Kidney (tissue), 14 donors: Measurements from ENCODE around the gene ITM2A. TPM values are rescaled to one million over a fixed set of nuclear protein-coding genes. Genes with fewer than 3 reads are reported as not detected.
A peak's percentile ranks its signal among the peaks of the same experiment; 100 is the strongest.

Experiments
- DNase-seq, 5 donors: peaks; one replicate each; pipeline ENCODE4 v3.0.0-alpha.2; 2013 to 2020
- FAIRE-seq: peaks from 2 replicates; lab custom pipeline; 2012; peaks lifted over from hg19 to GRCh38; lab: Jason Lieb, UNC
- H3K27ac ChIP-seq, 2 donors: one replicate each; pipeline ENCODE4 v1.7.0; 2013; ENCODE audit warnings: low read depth in 2 of 2, low read length in 2 of 2, inconsistent platforms in 1 of 2
- H3K27me3 ChIP-seq: one replicate; pipeline ENCODE4 v1.7.1; 2013; ENCODE audit warnings: low read length, inconsistent platforms; ENCODE audit not compliant: control insufficient read depth, insufficient read depth
- H3K36me3 ChIP-seq, 3 donors: one replicate each; pipeline versions ENCODE4 v1.7.0 to v1.7.1; 2013; ENCODE audit warnings: low read length in 3 of 3, control low read depth in 1 of 3, inconsistent platforms in 1 of 3; ENCODE audit not compliant: insufficient read depth in 3 of 3, control insufficient read depth in 2 of 3
- H3K4me1 ChIP-seq, 3 donors: one replicate each; pipeline versions ENCODE4 v1.7.0 to v1.7.1; 2013; ENCODE audit warnings: low read length in 3 of 3, inconsistent platforms in 1 of 3, low read depth in 1 of 3; ENCODE audit not compliant: control insufficient read depth in 2 of 3, insufficient read depth in 2 of 3
- H3K4me3 ChIP-seq, 3 donors: one replicate each; pipeline versions ENCODE4 v1.7.0 to v1.8.1; 2013; ENCODE audit warnings: low read length in 3 of 3, control low read depth in 1 of 3, inconsistent platforms in 1 of 3
- H3K9ac ChIP-seq, 3 donors: one replicate each; pipeline versions ENCODE4 v1.7.0 to v1.7.1; 2013; ENCODE audit warnings: low read length in 3 of 3, control low read depth in 1 of 3, inconsistent platforms in 1 of 3
- H3K9me3 ChIP-seq, 3 donors: one replicate each; pipeline versions ENCODE4 v1.7.0 to v1.7.1; 2013; ENCODE audit warnings: low read length in 3 of 3, control low read depth in 1 of 3, inconsistent platforms in 1 of 3; ENCODE audit not compliant: control insufficient read depth in 2 of 3, insufficient read depth in 1 of 3
- CTCF ChIP-seq: IDR thresholded peaks from 3 replicates; pipeline ENCODE4 v1.5.1; 2012; ENCODE audit warnings: mild to moderate bottlenecking, moderate library complexity, borderline replicate concordance; ENCODE audit not compliant: insufficient read depth; ENCODE audit errors: extremely low read depth
- intact Hi-C: fragments of 100-400 bp; cut with DNase I; formaldehyde crosslinking; loops from one replicate; pipeline ENCODE4 v1.11.1; 2022
- polyA plus RNA-seq: library from polyadenylated mRNA; stranded (reverse); fragments of 350-450 nt; fragmentation: Illumina TruSeq; extraction: RNeasy Lipid Tissue Mini Kit (QIAGEN cat#74804); gene quantifications from one replicate; pipeline ENCODE4 v1.2.3, GENCODE V29; 2014; ENCODE audit warnings: low read depth, low replicate concordance; ENCODE audit not compliant: insufficient read depth
- total RNA-seq: library from RNA; stranded (reverse); fragmentation: NEBNext Ultra II Directional; extraction: Animal tissue kit (Norgen Biotek cat#: 25700); gene quantifications from one replicate; pipeline ENCODE4 v1.2.1, GENCODE V29; 2021
- donor health status: control.
- donor health status: control.
- donor health status: control.
- donor health status: control.
- donor health status: control.
- donor health status: DM: yes; HTN: yes; CAD: no.
- donor health status: Normal renal cell carcinoma (clear cell type).

ITM2A gene
- total and polyA plus RNA-seq, 2 donors from 2014 or later: 28.8 to 60.6 TPM

DNA sequence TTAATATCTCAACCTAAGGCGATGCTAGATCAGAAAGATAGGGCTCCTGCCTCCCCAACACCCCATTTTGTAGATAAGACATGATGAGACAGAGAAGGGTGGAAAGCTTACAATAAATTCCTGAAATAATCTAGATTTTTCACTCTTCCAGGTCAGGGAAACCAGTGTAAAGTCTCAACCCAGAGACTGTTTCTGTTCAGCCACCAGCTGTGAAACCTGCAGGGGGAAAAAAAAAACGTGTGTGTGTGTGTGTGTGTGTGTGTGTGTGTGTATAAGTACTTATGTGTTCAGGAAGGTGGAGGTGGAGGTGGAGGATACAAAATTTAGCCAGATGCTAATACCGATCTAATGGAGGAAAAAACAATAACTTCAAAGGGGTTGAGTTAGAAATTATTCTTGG is 773 bp upstream of the ITM2A start:
- DNase-seq (no peak), FAIRE-seq (no peak)
- Histone ChIP-seq H3K36me3 (no peaks in the 10 kb centered on the region), H3K27ac (no peak overlapping the region), H3K4me3 (peak overlapping the region in 1 of 3 donors; percentile 64), H3K9ac (no peak overlapping the region), H3K4me1 (no peaks in the 10 kb centered on the region), H3K27me3 (no peaks in the 10 kb centered on the region), H3K9me3 (no peaks in the 10 kb centered on the region)
- no peak for TF ChIP-seq CTCF
- intact Hi-C loops: no loop called here

DNA sequence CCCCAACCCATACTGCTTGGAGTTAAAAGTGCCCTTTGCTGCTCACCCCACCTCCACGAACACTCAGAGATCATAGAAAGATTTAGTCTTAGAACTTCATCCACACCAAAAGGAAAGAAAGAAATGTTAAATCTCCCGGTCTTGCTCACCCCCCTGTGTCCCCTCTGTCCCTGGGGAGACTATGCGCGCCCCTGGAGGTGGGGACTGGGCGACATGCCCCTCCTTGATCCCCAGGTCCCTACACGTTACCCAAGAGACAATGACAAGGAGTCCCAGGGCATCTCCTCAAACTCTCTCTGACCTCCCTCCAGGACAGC is 620 bp downstream of the ITM2A start:
- H3K27me3 ChIP-seq: no peaks in the 10 kb centered on the region
- H3K9ac ChIP-seq: peak overlapping the region in 1 of 3 donors; percentile 42

GRCh38 chrX:79365591-79365990 is 1.5 kb downstream of the ITM2A start:
- DNase-seq (no peak), FAIRE-seq (peak; percentile 47)
- no peaks in the 10 kb centered on the region for H3K36me3 ChIP-seq
- no peak for TF ChIP-seq CTCF
- intact Hi-C loops: no loop called here
- peak overlapping the region in 1 of 3 donors; percentile 6 for H3K4me3 ChIP-seq
- no peaks in the 10 kb centered on the region for H3K9me3 ChIP-seq
- no peak overlapping the region for H3K27ac ChIP-seq
- no peak overlapping the region for H3K9ac ChIP-seq
- no peaks in the 10 kb centered on the region for H3K4me1 ChIP-seq
- H3K27me3 ChIP-seq: no peaks in the 10 kb centered on the region

More for the DNA sequence above, 620 bp downstream of the ITM2A start:
- no peak overlapping the region for H3K27ac ChIP-seq
- peak overlapping the region; percentile 58 to 70 (median 64) for H3K4me3 ChIP-seq
- H3K36me3 ChIP-seq: no peaks in the 10 kb centered on the region
- TF ChIP-seq CTCF: no peak
- H3K4me1 ChIP-seq: no peaks in the 10 kb centered on the region
- FAIRE-seq (no peak), DNase-seq (peak in 1 of 5 donors; percentile 1)
- H3K9me3 ChIP-seq: no peaks in the 10 kb centered on the region
- intact Hi-C loops: no loop called here

DNA sequence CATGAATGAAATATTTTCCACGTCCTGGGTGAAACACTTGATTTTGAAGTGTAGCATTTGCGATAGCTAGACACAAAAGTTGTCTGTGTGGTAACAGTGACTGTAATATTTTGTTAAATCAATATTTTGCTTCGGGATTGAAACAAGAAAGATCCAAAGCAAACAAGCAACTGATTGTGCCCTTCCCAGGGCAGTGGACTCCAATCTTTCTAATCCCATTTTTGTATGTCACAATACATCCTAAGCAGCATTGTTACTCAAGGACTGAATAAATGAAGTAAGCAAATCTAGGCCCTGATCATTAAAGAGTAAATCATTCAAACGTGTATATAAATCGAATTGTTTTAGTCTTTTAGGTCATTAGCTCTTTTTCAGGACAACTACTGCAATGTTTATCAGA is 2.8 kb downstream of the ITM2A start:
- Histone ChIP-seq H3K4me1 (no peaks in the 10 kb centered on the region), H3K4me3 (no peak overlapping the region), H3K27me3 (no peaks in the 10 kb centered on the region), H3K36me3 (no peaks in the 10 kb centered on the region), H3K9me3 (no peaks in the 10 kb centered on the region), H3K9ac (no peak overlapping the region), H3K27ac (no peak overlapping the region)
- no peak for DNase-seq
- FAIRE-seq: no peak
- intact Hi-C loops: no loop called here
- no peak for TF ChIP-seq CTCF
